ENCODE data around the gene SLC43A3.

SLC43A3 gene

DNA sequence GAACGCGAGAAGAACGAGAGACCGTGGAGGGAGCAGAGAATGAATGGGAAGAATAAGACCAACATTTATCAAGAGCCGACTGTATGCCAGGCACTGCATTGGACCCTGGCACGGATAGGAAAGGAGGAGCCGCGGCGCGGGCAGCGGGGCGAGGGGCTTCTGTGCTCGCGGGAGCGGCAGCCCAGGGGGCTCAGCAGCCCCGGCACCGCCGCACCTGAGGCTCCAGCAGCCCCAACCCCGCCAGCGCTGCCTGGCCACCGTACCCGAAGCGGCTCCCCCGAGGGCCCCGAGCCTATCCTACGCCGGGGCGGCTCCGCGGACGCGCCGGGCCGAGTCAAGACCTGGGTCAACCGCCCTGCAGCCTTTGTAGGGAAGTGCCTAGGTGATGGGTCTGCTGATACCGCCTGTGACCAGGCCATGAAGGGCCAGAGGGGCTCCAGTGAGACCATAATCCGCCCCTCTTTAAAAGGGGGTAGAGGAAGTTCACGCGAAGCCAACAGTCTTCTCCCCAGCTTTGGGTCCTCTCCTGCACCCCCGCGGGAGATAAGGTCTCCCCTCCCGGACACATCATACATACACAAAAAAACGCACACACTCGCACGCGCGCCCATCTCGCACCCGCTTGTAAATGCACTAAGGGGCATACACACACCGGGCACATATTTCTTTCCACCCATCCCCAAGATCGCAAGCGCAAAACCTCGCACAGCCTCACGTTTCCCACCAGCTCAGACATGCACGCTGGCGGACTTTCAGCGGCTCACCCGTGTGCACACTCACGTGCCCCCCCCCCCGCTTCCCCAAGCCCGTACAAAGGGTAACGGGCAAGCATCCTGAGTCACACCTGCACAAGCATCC is 32.5 kb upstream of the SLC43A3 start:
- peak overlapping the region; percentile 13 for H3K4me3 ChIP-seq (ENCODE audit: severe bottlenecking)
- ATAC-seq (ENCODE audit: low read depth), result no peak
- DNase-seq (ENCODE audit: low spot score), result no peak
- no peak overlapping the region for H3K27ac ChIP-seq (ENCODE audit: poor library complexity, severe bottlenecking)
- H3K27me3 ChIP-seq (ENCODE audit: insufficient read depth, poor library complexity, severe bottlenecking), result peaks cover 42% of the 10 kb centered on the region
- no peak for TF ChIP-seq CTCF (IDR thresholded peaks at IDR 0.05; ENCODE audit: poor library complexity, severe bottlenecking)
- H3K36me3 ChIP-seq (ENCODE audit: low read depth), result no peaks in the 10 kb centered on the region
- no peaks in the 10 kb centered on the region for H3K9me3 ChIP-seq (ENCODE audit: severe bottlenecking)
- H3K4me1 ChIP-seq (ENCODE audit: insufficient read depth, poor library complexity, severe bottlenecking), result no peaks in the 10 kb centered on the region

DNA sequence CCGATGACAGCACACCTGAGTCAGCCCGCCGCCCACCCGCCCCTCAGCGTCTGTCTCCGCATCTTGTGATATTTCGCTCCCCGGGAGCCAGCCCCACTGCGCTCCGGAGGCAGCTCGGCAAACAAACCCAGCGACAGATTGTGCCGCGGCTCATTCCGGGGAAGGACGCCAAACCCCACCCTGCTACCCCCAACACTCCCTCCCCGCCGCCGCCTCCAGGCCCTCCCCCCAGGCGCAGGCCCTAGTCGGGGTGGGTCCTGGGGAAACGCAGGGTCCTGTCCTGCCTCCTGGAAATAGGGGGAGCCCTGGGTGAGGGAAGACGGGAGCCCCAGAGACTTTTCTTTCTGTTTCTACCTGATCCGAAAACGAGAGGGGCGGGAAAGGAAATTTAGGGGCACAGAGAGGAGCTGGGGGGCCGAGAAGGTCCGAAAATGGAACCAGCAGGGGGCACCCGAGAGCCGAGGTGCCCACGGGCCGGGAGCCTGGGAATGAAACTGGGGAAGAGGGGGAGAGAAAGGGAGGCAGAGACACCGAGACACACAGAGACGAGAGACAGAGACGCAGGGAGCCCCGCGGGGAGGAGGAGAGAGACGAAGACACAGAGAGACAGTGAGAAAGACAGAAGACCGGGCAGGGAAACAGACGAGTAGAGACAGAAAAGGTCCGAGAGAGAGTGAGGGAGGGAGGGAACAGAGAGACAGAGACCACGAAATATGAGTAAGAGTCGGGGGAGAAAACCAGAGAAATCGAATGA is 31.7 kb upstream of the SLC43A3 start:
- DNase-seq (ENCODE audit: low spot score), result no peak
- H3K4me3 ChIP-seq (ENCODE audit: severe bottlenecking), result peak overlapping the region; percentile 13
- H3K27me3 ChIP-seq (ENCODE audit: insufficient read depth, poor library complexity, severe bottlenecking), result peaks cover 42% of the 10 kb centered on the region

DNA sequence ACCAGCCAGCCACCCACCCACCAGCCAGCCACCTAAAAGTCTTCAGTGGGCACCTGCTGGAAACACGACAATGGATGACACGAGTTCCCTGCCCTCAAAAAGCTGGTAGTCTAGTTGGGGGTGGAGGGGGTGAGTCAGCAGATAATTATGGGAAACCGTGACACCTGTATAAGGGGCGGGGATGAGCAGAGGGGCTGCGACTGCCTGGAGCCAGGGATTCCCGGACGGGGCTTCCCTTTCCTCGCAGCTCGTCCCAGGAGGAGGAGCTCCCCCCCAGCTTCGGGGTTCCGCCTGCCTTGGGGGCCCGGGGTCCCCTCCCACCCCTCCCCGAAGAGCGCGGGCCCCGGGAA is 31.1 kb upstream of the SLC43A3 start:
- H3K27me3 ChIP-seq (ENCODE audit: insufficient read depth, poor library complexity, severe bottlenecking), result peaks cover 42% of the 10 kb centered on the region
- H3K9me3 ChIP-seq (ENCODE audit: severe bottlenecking), result no peaks in the 10 kb centered on the region
- H3K4me3 ChIP-seq (ENCODE audit: severe bottlenecking), result peak overlapping the region; percentile 13
- DNase-seq (ENCODE audit: low spot score) (no peak), ATAC-seq (ENCODE audit: low read depth) (peak; percentile 31)
- no peak for TF ChIP-seq CTCF (IDR thresholded peaks at IDR 0.05; ENCODE audit: poor library complexity, severe bottlenecking)
- H3K27ac ChIP-seq (ENCODE audit: poor library complexity, severe bottlenecking), result no peak overlapping the region
- H3K36me3 ChIP-seq (ENCODE audit: low read depth), result no peaks in the 10 kb centered on the region
- H3K4me1 ChIP-seq (ENCODE audit: insufficient read depth, poor library complexity, severe bottlenecking), result no peaks in the 10 kb centered on the region

More for the DNA sequence above, 31.7 kb upstream of the SLC43A3 start:
- H3K27ac ChIP-seq (ENCODE audit: poor library complexity, severe bottlenecking), result no peak overlapping the region
- H3K9me3 ChIP-seq (ENCODE audit: severe bottlenecking), result no peaks in the 10 kb centered on the region
- no peaks in the 10 kb centered on the region for H3K36me3 ChIP-seq (ENCODE audit: low read depth)
- peak; percentile 93 for TF ChIP-seq CTCF (IDR thresholded peaks at IDR 0.05; ENCODE audit: poor library complexity, severe bottlenecking)
- no peak; the same call in 2 of the 3 replicates for ATAC-seq (ENCODE audit: low read depth)
- H3K4me1 ChIP-seq (ENCODE audit: insufficient read depth, poor library complexity, severe bottlenecking), result no peaks in the 10 kb centered on the region

DNA sequence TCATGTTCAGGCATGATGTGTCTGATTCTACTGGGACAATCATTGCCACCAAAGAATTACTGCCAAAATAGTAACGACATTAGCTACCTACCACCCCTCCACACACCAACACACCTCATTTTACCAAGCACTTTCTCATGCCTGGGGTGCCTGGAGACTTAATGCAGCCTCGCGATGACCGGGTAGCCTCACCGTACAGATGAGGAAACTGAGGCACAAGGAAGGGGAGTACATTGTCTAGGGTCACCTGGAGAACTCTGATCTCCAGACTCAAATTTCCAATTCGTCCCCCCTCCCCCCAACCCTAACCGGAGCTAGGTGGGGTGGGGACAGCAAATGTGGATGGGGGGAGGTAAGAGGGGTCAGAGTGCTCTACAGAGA is 30.7 kb upstream of the SLC43A3 start:
- no peak overlapping the region for H3K27ac ChIP-seq (ENCODE audit: poor library complexity, severe bottlenecking)
- no peak overlapping the region for H3K4me3 ChIP-seq (ENCODE audit: severe bottlenecking)
- H3K4me1 ChIP-seq (ENCODE audit: insufficient read depth, poor library complexity, severe bottlenecking), result no peaks in the 10 kb centered on the region
- H3K36me3 ChIP-seq (ENCODE audit: low read depth), result no peaks in the 10 kb centered on the region
- peak; percentile 55 for TF ChIP-seq CTCF (IDR thresholded peaks at IDR 0.05; ENCODE audit: poor library complexity, severe bottlenecking)
- peaks cover 42% of the 10 kb centered on the region for H3K27me3 ChIP-seq (ENCODE audit: insufficient read depth, poor library complexity, severe bottlenecking)
- H3K9me3 ChIP-seq (ENCODE audit: severe bottlenecking), result no peaks in the 10 kb centered on the region
- ATAC-seq (ENCODE audit: low read depth) (peak; percentile 9; the same call in 1 of the 3 replicates), DNase-seq (ENCODE audit: low spot score) (no peak)
